Fibroblast of lung (primary cell): ENCODE measurements around the gene NT5C1B. TPM values are rescaled to one million over a fixed set of nuclear protein-coding genes. Genes with fewer than 3 reads are reported as not detected.

Source experiments
- DNase-seq, 2 donors: peaks; one replicate each; pipeline versions ENCODE4 v3.0.0 to v3.0.0-alpha.2; 2010; ENCODE audit warnings: low read depth in 2 of 2
- H2AFZ ChIP-seq: 2 replicates; pipeline ENCODE4 v1.5.1; 2012; ENCODE audit warnings: low read length, control low read depth, inconsistent platforms
- H3K27ac ChIP-seq: 2 replicates; pipeline ENCODE4 v1.5.1; 2011; ENCODE audit warnings: low read length, control low read depth; ENCODE audit not compliant: insufficient read depth
- H3K27me3 ChIP-seq: 2 replicates; pipeline ENCODE4 v1.5.1; 2011; ENCODE audit warnings: mild to moderate bottlenecking, low read length; ENCODE audit not compliant: control insufficient read depth, insufficient read depth
- H3K36me3 ChIP-seq: 2 replicates; pipeline ENCODE4 v1.5.1; 2011; ENCODE audit warnings: low read length; ENCODE audit not compliant: control insufficient read depth, insufficient read depth
- H3K4me1 ChIP-seq: 2 replicates; pipeline ENCODE4 v1.5.1; 2011; ENCODE audit warnings: low read length; ENCODE audit not compliant: control insufficient read depth, insufficient read depth; ENCODE audit errors: extremely low read depth
- H3K4me2 ChIP-seq: 2 replicates; pipeline ENCODE4 v1.5.1; 2011; ENCODE audit warnings: low read length, control low read depth; ENCODE audit not compliant: insufficient read depth; ENCODE audit errors: extremely low read depth
- H3K4me3 ChIP-seq, 4 experiments: fragments of 200-600 bp in 1 of 4; sonication (generic) in 1 of 4; replicated peaks in 1 of 4; 2 replicates each; pipeline ENCODE4 v1.5.1; 2011 to 2016; ENCODE audit warnings: low read length in 4 of 4, low read depth in 3 of 4, mild to moderate bottlenecking in 3 of 4, control low read depth in 2 of 4, inconsistent platforms in 1 of 4, mixed read lengths in 1 of 4; ENCODE audit not compliant: insufficient read depth in 1 of 4; ENCODE audit errors: control extremely low read depth in 1 of 4
- H3K79me2 ChIP-seq: 2 replicates; pipeline ENCODE4 v1.5.1; 2012; ENCODE audit warnings: mild to moderate bottlenecking, low read length, inconsistent platforms; ENCODE audit not compliant: control insufficient read depth, insufficient read depth
- H3K9ac ChIP-seq: 2 replicates; pipeline ENCODE4 v1.5.1; 2011; ENCODE audit warnings: mild to moderate bottlenecking, low read length, control low read depth; ENCODE audit not compliant: insufficient read depth
- H3K9me3 ChIP-seq: 2 replicates; pipeline ENCODE4 v1.5.1; 2012; ENCODE audit warnings: low read depth, low read length; ENCODE audit not compliant: control insufficient read depth, insufficient read depth
- H4K20me1 ChIP-seq: 2 replicates; pipeline ENCODE4 v1.5.1; 2011; ENCODE audit warnings: low read length; ENCODE audit not compliant: control insufficient read depth, insufficient read depth; ENCODE audit errors: extremely low read depth
- EZH2 ChIP-seq: IDR thresholded peaks from 2 replicates; pipeline ENCODE4 v1.5.1; 2012; ENCODE audit warnings: low read length, control low read depth, mild to moderate bottlenecking; ENCODE audit errors: missing control alignments
- polyA plus RNA-seq, 2 donors: library from polyadenylated mRNA; depleted of rRNA in 1 of 2; stranded (reverse) in 1 of 2; unstranded in 1 of 2; fragments of >200 nt; gene quantifications; 2 replicates each; pipeline ENCODE4 v1.2.1, GENCODE V29; 2011 to 2012; ENCODE audit warnings: missing spikeins in 1 of 2
- total RNA-seq: library from RNA; depleted of rRNA; stranded (reverse); fragments of >200 nt; gene quantifications from 2 replicates; pipeline ENCODE4 v1.2.1, GENCODE V29; 2014
- TF ChIP-seq, protein P1 (sequence below), 2 donors: IDR thresholded peaks in 1 of 2; conservative IDR thresholded peaks in 1 of 2; 1 replicate in 1 of 2; 2 replicates in 1 of 2; pipeline ENCODE4 v1.5.1; 2011 to 2012; ENCODE audit warnings: low read length in 2 of 2, control low read depth in 1 of 2, inconsistent platforms in 1 of 2, low read depth in 1 of 2, mild to moderate bottlenecking in 1 of 2

The NT5C1B gene
- total and polyA plus RNA-seq, 2 donors (not counting 1 experiment from before 2014, with no cell fraction given), result not detected

DNA sequence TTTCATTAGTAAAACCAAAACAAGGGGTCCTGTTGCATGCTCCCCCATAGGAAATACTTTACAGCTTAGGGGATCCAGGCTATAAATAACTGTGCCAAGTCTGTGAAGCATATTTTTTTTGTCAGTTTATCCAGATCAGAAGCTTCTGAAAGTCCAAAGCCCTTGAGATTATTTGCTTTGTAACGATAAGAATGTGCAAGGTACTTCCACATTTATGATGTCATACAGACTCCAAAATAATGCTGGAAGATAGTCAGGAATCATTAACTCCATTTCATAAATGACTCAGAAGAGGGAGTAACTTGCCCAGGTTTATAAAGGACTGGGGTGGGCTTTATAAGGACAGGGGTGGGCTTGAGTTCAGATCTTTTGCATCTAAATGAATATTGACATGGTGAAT is 58.2 kb downstream of the NT5C1B start:
- no peak for DNase-seq
- no peak overlapping the region for H3K4me3 ChIP-seq
- no peak overlapping the region for H3K27ac ChIP-seq
- H3K4me2 ChIP-seq, result no peak overlapping the region
- TF ChIP-seq, protein P1, sequence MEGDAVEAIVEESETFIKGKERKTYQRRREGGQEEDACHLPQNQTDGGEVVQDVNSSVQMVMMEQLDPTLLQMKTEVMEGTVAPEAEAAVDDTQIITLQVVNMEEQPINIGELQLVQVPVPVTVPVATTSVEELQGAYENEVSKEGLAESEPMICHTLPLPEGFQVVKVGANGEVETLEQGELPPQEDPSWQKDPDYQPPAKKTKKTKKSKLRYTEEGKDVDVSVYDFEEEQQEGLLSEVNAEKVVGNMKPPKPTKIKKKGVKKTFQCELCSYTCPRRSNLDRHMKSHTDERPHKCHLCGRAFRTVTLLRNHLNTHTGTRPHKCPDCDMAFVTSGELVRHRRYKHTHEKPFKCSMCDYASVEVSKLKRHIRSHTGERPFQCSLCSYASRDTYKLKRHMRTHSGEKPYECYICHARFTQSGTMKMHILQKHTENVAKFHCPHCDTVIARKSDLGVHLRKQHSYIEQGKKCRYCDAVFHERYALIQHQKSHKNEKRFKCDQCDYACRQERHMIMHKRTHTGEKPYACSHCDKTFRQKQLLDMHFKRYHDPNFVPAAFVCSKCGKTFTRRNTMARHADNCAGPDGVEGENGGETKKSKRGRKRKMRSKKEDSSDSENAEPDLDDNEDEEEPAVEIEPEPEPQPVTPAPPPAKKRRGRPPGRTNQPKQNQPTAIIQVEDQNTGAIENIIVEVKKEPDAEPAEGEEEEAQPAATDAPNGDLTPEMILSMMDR (conservative IDR thresholded peaks at IDR 0.05 in 1 of 2, IDR thresholded peaks at IDR 0.05 in 1 of 2; ENCODE audit: low read depth in 1 of 2, low read length in 2 of 2), result no peak
- no peak for TF ChIP-seq EZH2
- H3K27me3 ChIP-seq, result no peaks in the 10 kb centered on the region
- no peaks in the 10 kb centered on the region for H3K79me2 ChIP-seq
- H3K36me3 ChIP-seq, result no peaks in the 10 kb centered on the region
- H3K9me3 ChIP-seq, result no peaks in the 10 kb centered on the region
- no peaks in the 10 kb centered on the region for H4K20me1 ChIP-seq
- H3K4me1 ChIP-seq, result no peaks in the 10 kb centered on the region
- H2AFZ ChIP-seq, result no peak overlapping the region
- H3K9ac ChIP-seq, result no peak overlapping the region

DNA sequence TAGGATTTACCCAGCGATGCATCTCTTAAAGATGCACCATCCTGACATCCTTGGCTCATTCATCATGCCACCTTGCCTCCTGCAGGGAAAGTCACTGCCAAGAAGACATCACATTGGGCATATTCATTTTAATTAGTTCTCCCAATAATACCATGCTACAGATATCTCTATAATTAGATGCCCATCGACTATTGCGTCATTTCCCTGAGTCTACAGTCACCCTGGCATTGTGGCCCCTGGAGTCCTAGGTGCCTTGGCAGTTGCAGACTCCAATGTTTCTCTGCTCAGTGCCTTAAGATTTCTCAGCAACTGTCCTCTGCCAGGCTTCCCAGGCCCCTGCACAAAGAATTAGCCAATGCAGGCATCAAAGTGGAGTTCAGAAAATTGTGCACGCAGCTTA is 61.5 kb downstream of the NT5C1B start:
- H3K27me3 ChIP-seq, result no peaks in the 10 kb centered on the region
- no peaks in the 10 kb centered on the region for H3K4me1 ChIP-seq
- H3K36me3 ChIP-seq, result no peaks in the 10 kb centered on the region
- no peak overlapping the region for H2AFZ ChIP-seq
- H3K4me3 ChIP-seq, result no peak overlapping the region
- H3K9ac ChIP-seq, result no peak overlapping the region
- DNase-seq, result no peak
- H3K4me2 ChIP-seq, result no peak overlapping the region
- H3K9me3 ChIP-seq, result no peaks in the 10 kb centered on the region
- TF ChIP-seq, protein P1 (conservative IDR thresholded peaks at IDR 0.05 in 1 of 2, IDR thresholded peaks at IDR 0.05 in 1 of 2; ENCODE audit: low read depth in 1 of 2, low read length in 2 of 2), result no peak
- no peak for TF ChIP-seq EZH2
- H3K27ac ChIP-seq, result no peak overlapping the region
- H3K79me2 ChIP-seq, result no peaks in the 10 kb centered on the region
- no peaks in the 10 kb centered on the region for H4K20me1 ChIP-seq

DNA sequence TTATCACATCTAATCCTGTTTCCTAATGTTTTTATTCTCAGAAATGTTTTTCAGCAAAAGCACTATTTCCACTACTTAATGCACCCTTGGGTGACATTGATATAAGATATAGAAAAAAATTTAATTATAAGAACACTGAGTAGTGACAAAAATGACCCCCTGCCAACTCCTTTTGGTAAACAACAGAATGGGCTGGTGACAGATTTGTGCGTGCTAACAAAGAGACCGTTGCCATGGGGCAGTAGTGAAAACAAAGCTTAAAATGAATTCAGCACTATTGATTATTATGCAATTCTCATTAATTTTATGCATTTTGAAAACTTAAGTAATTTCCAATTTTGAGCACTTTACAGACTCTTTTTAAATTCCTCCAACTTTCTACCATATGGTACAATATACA is 62.0 kb downstream of the NT5C1B start:
- Histone ChIP-seq H3K9ac (no peak overlapping the region), H3K4me2 (no peak overlapping the region), H4K20me1 (no peaks in the 10 kb centered on the region), H3K36me3 (no peaks in the 10 kb centered on the region), H2AFZ (no peak overlapping the region), H3K4me1 (no peaks in the 10 kb centered on the region), H3K27me3 (no peaks in the 10 kb centered on the region), H3K9me3 (no peaks in the 10 kb centered on the region), H3K4me3 (no peak overlapping the region), H3K27ac (no peak overlapping the region), H3K79me2 (no peaks in the 10 kb centered on the region)
- no peak for DNase-seq
- TF ChIP-seq, protein P1 (conservative IDR thresholded peaks at IDR 0.05 in 1 of 2, IDR thresholded peaks at IDR 0.05 in 1 of 2; ENCODE audit: low read depth in 1 of 2, low read length in 2 of 2), result no peak
- TF ChIP-seq EZH2, result no peak
